Jurkat, Clone E6-1 (cell line): ENCODE data around the gene HOXA6.
A peak's percentile ranks its signal among the peaks of the same experiment; 100 is the strongest.

Experiments used
- DNase-seq: peaks from one replicate; pipeline ENCODE4 v3.0.0-alpha.2; 2011; ENCODE audit warnings: low read depth, low spot score
- H3K4me3 ChIP-seq: 2 replicates; pipeline ENCODE4 v1.5.1; 2011; ENCODE audit warnings: mild to moderate bottlenecking, low read length, control low read depth, moderate library complexity

HOXA6 gene

DNA sequence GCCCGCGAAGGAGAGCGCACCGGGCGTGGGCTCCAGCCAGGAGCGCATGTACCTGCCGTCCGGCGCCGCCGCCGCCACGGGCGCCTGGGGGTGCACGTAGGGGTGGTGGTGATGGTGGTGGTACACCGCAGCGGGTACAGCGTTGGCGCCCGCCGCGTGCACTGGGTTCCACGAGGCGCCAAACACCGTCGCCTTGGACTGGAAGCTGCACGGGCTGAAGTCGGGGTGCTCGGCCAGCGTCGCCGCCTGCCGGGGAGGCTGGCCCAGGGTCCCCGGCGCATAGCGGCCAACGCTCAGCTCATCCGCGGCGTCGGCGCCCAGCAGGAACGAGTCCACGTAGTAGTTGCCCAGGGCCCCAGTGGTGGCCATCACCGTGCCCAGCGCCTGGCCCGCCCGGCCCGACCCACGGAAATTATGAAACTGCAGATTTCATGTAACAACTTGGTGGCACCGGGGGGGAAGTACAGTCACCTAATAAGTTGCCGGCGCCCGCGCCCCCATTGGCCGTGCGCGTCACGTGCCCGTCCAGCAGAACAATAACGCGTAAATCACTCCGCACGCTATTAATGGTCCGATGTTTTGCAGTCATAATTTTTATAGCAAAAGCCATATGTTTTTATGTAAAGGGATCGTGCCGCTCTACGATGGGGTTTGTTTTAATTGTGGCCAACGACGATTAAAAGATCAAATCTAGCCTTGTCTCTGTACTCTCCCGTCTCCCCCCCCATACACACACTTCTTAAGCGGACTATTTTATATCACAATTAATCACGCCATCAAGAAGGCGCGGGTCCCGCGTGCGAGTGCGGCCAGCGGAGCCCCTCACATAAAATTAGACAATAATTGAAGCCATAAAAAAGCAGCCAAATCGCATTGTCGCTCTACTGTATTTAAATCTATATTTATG is 17.8 kb upstream of the HOXA6 start, which contains the start of gene HOXA9:
Gene HOXA9, minus strand, starts transcription at position 449 of the 907 bp plus-strand sequence. Its CDS starts 80 bp downstream, at position 369.
- H3K4me3 ChIP-seq = no peak within 1 kb of the TSS
- DNase-seq = no peak

DNA sequence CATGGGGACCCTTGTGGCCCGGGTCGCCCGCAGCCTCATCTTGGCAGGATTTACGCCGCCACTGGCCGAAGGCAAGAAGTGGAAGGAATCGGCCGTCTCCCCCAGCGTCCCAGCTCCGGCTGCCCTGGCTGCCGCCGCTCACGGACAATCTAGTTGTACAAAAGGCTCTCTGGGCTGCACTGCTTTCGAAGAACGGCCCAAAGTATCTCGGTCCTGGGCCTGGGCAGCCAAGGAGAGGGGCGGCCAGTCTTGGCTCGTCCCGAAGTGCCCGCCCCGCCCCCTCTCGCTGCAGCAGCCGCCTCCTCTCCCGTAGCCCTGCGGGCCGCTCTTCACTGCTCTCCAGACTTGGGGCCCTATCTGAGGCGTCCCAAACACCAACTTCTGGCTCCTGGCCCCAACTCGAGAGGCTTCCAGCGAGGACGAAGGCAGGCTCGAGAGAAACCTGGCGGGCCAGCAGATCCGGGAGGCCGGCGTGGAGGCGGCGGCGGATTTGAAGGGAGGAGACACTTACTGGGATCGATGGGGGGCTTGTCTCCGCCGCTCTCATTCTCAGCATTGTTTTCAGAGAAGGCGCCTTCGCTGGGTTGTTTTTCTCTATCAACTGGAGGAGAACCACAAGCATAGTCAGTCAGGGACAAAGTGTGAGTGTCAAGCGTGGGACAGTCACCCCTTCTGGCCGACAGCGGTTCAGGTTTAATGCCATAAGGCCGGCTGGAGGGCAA is 17.0 kb upstream of the HOXA6 start:
- DNase-seq = no peak

DNA sequence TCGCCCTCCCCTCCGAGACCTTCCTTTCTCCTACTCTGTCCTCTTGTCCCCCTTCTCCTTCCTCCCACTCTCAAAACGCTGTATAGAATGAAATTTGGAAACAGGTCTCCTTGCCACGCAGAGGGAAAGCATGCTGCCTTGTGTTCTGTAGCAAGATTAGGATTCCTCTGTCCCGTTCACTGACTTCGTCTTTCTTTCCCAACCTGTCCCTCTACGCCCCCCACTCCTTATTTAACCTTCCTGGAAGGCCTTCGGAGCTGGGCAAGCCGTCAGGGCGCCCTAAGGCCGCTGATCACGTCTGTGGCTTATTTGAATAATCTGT is 16.4 kb upstream of the HOXA6 start:
- DNase-seq = no peak

More for the DNA sequence above, 17.0 kb upstream of the HOXA6 start:
- H3K4me3 ChIP-seq = no peak overlapping the region

DNA sequence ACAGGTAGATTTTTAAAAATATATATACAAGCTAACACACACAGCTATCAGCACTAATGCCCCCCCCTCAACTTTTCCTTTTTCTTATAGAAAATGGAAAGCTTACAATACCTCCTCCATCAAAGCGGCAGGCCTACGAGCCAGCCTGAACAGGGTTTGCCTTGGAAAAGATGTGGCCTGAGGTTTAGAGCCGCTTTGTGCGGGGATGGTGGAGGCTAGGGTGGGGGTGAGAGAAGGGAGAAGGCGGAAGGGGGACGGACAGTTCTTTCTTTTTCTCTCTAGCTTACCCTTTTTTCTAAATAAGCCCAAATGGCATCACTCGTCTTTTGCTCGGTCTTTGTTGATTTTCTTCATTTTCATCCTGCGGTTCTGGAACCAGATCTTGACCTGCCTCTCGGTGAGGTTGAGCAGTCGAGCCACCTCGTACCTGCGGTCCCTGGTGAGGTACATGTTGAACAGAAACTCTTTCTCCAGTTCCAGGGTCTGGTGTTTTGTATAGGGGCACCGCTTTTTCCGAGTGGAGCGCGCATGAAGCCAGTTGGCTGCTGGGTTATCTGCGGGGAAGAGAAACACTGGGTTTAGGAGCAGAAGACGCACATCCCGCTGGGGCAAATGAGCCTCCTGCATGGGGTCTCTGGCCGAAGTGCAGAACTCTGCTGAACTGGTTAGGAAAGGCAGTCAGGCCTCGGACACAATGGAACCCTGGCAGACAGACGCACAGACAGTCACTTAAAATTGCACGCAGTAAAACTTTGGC is 15.9 kb upstream of the HOXA6 start:
- no peak overlapping the region for H3K4me3 ChIP-seq
- DNase-seq = no peak

More for the DNA sequence above, 16.4 kb upstream of the HOXA6 start:
- no peak overlapping the region for H3K4me3 ChIP-seq

DNA sequence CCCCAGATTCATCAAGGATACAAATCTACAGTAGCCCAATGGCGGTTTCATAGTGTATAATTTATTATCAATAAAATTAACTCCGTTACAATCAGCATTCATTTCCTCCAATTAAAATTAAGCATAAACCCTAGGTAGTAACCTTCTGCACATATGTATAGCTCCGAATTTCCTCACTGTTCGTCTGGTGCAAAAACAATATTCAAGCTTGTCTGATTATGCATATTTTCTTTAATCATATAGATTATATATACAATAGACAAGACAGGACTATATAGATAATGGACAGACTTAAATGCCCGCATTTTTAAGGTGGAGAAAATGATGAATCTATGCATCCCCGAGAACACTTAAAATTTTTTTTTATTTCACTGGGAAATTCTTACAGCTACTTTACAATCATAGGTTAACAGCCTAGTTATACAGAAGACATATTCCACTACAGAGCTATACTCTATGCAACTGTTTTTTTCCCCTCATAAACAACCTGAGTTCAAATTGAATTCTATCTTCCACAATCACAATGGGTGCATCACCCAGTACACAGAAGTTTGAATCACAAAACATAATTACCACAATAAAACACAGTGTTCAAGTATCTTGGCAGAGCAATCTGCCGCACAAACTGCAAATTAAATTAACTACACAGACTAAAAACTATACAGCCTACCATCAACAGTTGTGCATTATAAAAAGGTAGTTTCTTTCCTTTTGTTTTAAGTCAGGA is 15.2 kb upstream of the HOXA6 start:
- H3K4me3 ChIP-seq = no peak overlapping the region
- DNase-seq = no peak

DNA sequence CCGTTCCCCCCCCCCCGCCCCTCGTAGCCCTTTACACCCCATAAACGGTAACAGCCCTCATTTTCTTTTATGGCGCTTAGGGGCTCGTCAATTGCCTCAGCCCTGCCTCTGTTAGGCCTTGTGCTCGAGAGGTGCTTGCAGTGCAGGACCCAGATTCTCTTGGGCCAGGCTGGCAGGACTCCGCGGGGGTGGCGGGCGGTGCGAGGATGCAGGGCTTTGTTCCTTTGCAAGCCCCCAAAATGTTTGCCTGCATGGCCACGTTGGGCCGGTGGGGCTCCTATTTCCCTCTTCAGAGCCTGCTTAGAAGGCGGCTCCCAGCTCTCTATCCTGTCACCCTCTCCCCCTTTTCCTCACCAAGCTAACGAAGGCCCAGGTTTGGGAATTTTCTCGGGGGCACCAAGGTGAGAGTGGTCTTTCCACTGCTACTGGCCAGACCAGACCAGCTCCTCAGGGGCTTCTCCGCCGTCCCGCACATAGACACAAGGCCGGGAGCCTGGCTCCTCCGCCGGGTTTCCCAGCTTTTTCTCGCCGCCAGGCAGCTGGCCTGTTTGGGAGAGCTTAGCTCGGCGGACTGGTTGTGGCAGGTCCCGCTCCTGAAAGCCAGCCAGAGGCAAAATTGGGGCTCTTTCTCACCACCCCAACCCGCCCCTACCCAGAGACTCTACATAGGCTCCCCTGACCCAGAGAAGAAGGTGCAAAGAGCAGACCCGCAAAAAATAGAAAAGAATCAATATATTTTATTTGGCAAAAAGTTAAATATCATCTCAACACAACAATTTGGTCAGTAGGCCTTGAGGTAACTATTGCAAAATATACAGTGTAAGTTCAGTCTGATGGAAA is 14.4 kb upstream of the HOXA6 start:
- no peak for DNase-seq
- no peak overlapping the region for H3K4me3 ChIP-seq

DNA sequence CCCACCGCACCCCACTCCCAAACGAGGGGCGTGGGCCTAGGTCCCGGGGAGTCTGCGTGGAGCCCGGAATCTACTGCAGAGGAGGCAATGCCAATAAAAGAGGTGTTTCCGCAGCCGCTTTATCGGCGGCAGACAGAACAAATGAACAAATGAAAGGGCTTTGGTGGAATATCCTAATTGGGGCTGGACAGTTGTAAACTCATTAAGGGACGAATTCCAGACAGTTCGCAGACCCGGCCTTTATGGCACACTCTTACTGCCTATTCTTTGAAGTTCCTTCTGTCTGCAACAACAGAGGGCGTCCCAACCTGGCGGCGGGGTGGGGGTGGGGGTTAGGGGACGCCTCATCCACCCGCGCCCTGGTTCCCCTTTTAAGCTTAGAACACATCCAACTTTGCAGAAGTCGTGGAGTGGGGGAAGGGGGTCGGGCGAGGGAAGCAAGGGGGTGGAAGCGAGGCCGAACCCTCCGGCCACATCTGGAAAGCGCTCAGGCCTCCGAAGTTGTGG is 13.7 kb upstream of the HOXA6 start:
- peak overlapping the region; percentile 67 for H3K4me3 ChIP-seq
- DNase-seq = no peak

DNA sequence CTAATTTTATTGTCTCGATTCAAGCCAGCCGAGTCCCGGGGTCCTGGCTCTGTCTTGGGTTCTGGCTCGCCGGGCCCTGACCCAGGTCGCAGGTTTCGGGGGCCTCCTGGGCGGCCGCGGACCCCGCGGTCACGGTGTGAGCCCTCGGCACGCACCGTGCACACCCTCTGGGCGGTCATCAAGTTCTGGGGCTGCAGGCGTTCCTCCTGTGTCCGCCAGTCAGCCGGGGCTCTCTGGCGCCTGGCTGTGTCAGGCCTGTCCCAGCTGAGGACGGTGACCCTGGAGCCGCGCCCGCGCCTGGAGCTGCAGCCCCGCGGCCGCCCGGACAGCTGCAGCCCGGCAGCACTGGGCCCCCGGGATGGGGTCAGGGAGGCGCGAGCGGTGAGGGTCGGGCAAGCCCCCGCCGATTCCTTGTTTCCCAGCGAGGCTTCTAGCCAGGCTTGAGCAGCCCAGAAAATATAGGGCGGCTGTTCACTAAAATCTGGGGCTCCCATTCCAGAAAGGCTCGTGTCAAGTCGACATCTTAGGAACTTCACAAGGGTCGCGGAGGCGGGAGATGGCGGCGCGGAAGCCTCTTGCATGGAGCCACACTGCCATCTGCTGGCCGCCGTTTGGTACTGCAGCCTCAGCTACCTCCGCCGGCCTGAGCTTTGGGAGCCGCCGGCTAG is 13.1 kb upstream of the HOXA6 start:
- peak; percentile 83 for DNase-seq
- peak overlapping the region; percentile 67 for H3K4me3 ChIP-seq

DNA sequence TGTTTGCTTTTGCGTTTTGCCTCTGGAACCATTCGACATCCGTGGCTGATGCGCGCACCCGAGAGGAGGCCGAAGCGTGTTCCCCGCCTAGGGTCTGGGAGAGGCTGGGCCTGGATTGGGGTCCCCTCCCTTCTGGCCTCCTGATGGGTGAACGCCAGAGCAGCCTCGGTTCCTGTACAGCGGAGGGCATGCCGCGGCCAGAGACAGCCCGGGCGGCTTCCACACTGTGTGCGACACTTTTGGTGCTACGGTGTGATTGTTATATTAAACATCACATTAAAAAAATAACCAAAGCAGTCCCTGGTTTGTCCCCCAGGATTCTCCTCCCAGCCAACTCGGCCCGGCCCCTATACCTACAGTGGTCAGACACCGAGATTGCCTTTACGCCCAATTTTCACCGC is 12.6 kb upstream of the HOXA6 start:
- peak overlapping the region; percentile 67 for H3K4me3 ChIP-seq
- no peak for DNase-seq

DNA sequence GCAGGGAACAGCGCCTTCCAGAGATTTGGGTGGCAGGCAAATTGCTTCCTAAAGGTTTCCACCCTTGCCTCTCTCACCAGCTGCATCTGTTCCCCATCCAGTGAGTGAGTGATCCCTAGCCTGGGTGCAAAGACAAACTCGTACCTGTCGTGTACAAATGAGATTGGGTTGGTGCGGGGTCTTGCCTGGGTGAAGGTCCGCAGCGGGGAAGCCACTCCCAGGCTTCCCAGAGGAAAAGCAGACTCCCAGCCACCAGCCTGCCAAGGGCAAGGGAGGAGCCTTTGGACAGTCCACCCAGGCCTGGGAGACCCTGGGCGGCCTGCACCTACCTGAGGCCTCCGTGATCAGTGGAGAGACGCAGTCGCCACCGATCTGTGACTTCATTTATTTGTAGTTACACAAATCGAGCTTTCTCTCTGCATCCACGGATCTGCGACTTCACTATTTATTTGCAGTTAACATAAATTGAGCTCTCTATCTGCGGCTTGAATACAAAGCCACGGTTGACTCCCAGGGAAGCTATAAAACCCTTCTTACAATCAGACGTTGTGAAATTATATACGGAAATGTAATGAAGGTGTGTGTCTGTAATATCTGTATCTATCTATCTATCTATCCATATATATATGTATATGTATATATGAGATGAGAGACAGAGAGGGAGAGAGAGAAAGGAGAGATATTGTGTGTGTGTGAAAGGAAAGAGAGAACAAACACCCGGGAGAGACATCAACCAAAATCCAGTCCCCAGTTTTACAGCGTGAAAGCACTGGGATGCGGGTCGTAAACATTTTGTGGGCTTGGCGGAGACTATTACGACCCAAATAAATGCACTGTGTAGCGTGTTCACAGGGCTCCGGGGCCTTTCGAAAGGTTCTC is 11.9 kb upstream of the HOXA6 start:
- DNase-seq = no peak
- H3K4me3 ChIP-seq = no peak overlapping the region

DNA sequence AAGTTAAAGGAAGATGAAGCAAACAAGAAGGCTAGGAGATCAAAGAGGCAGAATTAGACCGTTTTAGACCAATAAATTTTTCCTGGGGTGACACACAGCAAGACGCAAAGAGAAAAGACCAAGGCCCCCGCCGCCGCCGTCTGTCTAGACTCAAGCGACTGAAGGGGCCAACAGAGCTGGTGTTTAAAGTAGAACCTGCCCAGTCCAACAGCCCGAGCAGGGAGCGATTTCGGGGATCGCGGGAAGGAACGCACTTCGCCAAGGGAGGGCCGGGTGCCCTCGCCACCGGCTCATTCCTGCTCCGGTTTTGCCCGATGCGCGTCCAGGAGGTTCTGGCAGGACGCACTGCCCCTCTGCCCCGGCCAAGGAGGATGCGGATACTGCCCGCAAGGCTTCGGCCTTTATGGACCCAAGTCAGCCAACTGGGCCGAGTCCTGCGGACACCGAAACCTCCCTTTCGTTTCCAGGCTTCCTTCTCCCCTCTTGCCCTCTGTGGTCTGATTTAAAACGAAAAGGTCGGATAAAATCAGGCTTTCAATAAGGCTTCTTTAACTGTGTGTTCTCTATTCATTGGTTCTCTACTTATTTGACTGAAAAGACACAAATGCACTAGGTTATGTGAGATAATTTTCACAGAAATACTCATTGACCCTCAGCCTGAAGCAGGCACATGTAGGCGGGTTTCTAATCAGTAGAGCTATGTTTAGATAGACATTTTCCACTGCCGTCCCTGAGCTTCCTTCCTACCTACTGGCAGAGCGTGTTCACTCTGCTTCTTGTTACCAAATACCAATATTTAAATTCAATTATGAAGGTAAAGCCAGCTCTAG is 11.1 kb upstream of the HOXA6 start:
- DNase-seq = no peak
- H3K4me3 ChIP-seq = no peak overlapping the region

DNA sequence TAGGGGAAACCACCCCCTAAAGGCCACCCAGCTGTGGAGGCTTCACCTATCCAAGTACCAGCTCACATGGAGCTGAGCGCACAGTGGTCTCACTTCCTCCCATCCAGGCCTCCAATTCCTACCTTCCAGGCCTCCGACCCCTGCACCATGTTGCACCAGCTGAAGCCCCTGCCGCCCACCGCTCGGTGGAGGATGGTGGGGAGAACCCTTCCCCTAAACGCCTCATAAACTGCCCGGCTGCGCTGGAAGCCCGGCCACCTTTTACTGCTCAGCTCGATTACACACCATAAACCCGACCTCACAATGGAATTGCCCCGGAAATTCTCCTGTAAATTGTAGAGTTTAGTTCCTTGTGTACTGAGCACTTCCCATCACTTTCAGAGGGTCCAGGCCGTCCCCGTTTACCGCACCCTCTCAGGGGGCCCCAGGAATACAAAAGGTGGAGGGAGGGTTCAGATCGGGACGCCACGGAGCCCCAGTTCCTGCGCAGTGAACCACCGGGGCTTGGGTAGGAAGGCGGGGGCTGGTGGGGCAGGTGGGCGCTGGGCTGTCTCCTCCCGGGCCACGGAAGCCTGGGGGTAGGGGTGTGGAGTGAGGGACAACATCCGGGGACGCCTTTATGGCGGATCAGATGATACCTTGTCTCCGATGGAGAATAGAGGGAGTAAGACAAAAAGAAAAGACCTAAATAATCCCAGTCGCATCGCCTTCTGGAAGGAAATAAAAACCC is 10.3 kb upstream of the HOXA6 start:
- no peak overlapping the region for H3K4me3 ChIP-seq

DNA sequence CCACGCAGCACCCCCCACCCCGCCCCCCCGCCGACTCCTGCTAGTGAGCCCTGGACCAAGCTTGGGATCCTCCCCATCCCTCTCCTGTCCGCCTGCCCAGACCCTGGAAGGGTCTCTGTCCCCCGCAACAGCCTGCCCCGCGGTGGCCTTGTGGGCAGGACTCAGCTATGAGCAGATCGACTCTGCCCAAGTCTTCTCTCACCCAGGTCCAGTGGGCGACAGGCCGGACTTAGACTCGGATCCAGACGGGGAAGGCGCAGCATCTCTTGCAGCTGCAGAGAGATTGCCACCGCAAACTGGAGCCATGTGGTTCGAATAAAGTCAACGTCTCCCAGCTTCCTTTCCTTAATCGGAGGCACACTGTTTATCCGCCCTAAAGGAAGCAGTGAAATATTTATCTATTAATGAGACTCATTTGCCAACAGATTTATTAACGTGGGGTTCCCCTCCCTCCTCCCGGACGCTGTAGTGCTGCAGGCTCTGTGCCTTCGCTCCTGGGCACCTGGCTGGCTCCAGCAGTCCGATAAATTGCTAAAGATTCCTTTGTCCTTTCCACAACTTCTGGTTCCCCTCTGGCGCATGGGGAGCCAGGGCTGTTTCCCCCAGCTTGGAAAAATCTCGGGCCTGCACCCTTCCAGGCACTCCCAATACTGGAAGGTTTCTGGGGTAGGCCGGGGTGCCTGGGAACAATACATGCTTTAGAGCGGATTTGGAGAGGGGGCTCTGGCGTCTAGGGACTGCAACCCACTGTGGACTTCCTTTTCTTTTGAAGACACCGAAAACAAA is 9.5 kb upstream of the HOXA6 start:
- peak overlapping the region; percentile 65 for H3K4me3 ChIP-seq
- no peak for DNase-seq

More for the DNA sequence above, 10.3 kb upstream of the HOXA6 start:
- DNase-seq = no peak

DNA sequence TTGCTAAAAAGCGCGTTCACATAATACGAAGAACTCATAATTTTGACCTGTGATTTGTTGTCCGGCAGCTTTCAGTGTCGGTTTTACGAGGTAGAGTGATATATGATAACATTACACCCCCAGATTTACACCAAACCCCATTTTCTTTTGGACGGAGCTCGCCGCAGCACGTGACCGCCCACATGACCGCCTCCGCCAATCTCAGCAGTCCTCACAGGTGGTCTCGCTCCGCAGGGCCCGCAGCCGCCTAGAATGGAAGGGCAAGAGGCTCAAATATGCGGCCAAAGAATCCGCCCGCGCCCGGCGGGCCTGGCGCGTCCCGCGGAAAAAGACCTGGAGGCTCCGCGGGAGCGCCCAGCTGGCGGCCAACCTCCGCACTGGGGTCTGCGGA is 8.9 kb upstream of the HOXA6 start, which contains the start of gene HOXA7:
Gene HOXA7, minus strand, starts transcription at position 168 of the 391 bp plus-strand sequence. Its CDS starts 130 bp downstream, at position 38.
- peak within 1 kb of the TSS; percentile 65 for H3K4me3 ChIP-seq
- peak; percentile 42 for DNase-seq
